Tibial nerve (tissue), 4 donors: Measurements from ENCODE around the gene CDH8. TPM values are rescaled to one million over a fixed set of nuclear protein-coding genes. Genes with fewer than 3 reads are reported as not detected.

Experiments
- DNase-seq, 2 donors: peaks; one replicate each; pipeline ENCODE4 v3.0.0-alpha.2; 2019; ENCODE audit warnings: low spot score in 2 of 2
- H3K27ac ChIP-seq, 4 donors: fragments of 200-600 bp; sonication (generic) in 3 of 4; one replicate each; pipeline ENCODE4 v1.5.1; 2017 to 2019; ENCODE audit warnings: mild to moderate bottlenecking in 1 of 4
- H3K27me3 ChIP-seq, 2 donors: fragments of 200-600 bp; sonication (generic) in 1 of 2; one replicate each; pipeline versions ENCODE4 v1.5.1 to v1.6.0; 2017 to 2019
- H3K36me3 ChIP-seq, 3 donors: fragments of 200-600 bp; sonication (generic); one replicate each; pipeline ENCODE4 v1.5.1; 2018 to 2019
- H3K4me1 ChIP-seq, 4 donors: fragments of 200-600 bp; sonication (generic) in 3 of 4; one replicate each; pipeline ENCODE4 v1.5.1; 2017 to 2019
- H3K4me3 ChIP-seq, 4 donors: fragments of 200-600 bp; sonication (generic) in 3 of 4; one replicate each; pipeline ENCODE4 v1.5.1; 2017 to 2019; ENCODE audit warnings: mild to moderate bottlenecking in 1 of 4, moderate library complexity in 1 of 4
- H3K9me3 ChIP-seq, 4 donors: fragments of 200-600 bp; sonication (generic) in 3 of 4; one replicate each; pipeline ENCODE4 v1.5.1; 2017 to 2019
- EP300 ChIP-seq, 2 donors: sonication (generic); formaldehyde crosslinking; IDR thresholded peaks; one replicate each; pipeline ENCODE4 v1.6.1; 2017; ENCODE audit warnings: antibody characterized with exemption in 2 of 2, mild to moderate bottlenecking in 1 of 2
- POLR2A ChIP-seq, 2 donors: fragments of 450-650 bp; IDR thresholded peaks; one replicate each; pipeline ENCODE4 v1.6.1; 2017; ENCODE audit warnings: antibody characterized with exemption in 2 of 2, mild to moderate bottlenecking in 2 of 2, moderate library complexity in 2 of 2
- WGBS, 2 donors: methylation state at CpG; one replicate each; pipeline ENCODE4 v1.1.5; 2018; 5-methylcytosine and 5-hydroxymethylcytosine counted together
- total RNA-seq, 4 donors: library from RNA; depleted of rRNA; stranded (reverse); fragments of >200 nt; gene quantifications; one replicate each; pipeline ENCODE4 v1.1.0, GENCODE V29; 2016
- TF ChIP-seq, protein P1 (sequence below), 5 experiments: fragments of 200-600 bp in 3 of 5; fragments of 450-650 bp in 2 of 5; sonication (generic) in 3 of 5; IDR thresholded peaks; one replicate each; pipeline ENCODE4 v1.5.1; 2016 to 2019; ENCODE audit warnings: antibody characterized with exemption in 5 of 5, mild to moderate bottlenecking in 3 of 5, moderate library complexity in 2 of 5

Gene CDH8
- total RNA-seq, 4 donors from 2014 or later = 0.22 TPM; not detected in 3

DNA sequence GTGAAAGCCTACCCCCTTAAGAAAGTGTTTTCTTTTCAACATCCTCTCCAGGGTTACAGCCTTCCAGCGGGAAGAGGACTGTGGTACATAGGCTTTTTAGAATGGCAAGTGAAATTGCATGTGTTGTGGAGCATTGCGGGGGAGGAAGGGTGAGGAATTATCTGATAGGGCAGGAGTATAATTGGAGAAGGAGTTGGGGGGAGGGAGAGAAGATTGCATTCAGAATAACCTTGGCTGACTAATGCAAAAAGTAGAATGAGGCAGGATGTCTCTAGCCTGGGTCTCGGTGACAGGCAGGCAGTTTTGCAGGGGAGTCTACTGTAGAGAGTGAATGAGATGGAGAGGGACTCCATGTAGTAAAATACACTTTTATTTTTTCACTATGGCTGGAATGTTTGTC lies 2.4 kb upstream of the CDH8 start:
- Histone ChIP-seq H3K9me3 (no peaks in the 10 kb centered on the region), H3K36me3 (no peaks in the 10 kb centered on the region), H3K4me3 (no peak overlapping the region), H3K4me1 (peaks cover 0 to 28% (median 0%) of the 10 kb centered on the region in 4 donors), H3K27ac (no peak overlapping the region), H3K27me3 (peaks cover 0 to 62% of the 10 kb centered on the region in 2 donors)
- WGBS, 2 donors = 35 to 43% methylated on average over 3 of the region's 3 CpGs
- no peak for TF ChIP-seq EP300 (IDR thresholded peaks at IDR 0.05)
- TF ChIP-seq, protein P1, sequence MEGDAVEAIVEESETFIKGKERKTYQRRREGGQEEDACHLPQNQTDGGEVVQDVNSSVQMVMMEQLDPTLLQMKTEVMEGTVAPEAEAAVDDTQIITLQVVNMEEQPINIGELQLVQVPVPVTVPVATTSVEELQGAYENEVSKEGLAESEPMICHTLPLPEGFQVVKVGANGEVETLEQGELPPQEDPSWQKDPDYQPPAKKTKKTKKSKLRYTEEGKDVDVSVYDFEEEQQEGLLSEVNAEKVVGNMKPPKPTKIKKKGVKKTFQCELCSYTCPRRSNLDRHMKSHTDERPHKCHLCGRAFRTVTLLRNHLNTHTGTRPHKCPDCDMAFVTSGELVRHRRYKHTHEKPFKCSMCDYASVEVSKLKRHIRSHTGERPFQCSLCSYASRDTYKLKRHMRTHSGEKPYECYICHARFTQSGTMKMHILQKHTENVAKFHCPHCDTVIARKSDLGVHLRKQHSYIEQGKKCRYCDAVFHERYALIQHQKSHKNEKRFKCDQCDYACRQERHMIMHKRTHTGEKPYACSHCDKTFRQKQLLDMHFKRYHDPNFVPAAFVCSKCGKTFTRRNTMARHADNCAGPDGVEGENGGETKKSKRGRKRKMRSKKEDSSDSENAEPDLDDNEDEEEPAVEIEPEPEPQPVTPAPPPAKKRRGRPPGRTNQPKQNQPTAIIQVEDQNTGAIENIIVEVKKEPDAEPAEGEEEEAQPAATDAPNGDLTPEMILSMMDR (IDR thresholded peaks at IDR 0.05) = no peak
- no peak for TF ChIP-seq POLR2A (IDR thresholded peaks at IDR 0.05)
- DNase-seq = no peak

DNA sequence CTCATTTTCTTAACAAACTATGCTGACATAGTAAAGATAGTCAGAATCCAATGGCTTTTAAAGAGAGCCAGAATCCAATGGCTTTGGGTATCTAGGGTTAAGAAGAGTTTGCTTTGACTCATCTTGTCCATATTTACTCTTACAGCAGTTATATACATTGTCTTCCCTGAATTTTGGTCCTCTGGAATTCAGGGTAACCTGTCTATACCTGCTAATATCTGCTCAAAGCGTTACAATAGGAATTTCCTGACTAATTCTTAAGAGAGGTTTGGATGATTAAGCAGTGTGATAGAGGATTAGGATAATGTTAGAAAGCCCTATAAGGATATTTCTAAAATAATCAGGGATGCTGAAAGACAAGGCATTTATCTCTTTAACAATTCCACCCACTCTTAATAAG lies 2.0 kb upstream of the CDH8 start:
- H3K27ac ChIP-seq = no peak overlapping the region
- peaks cover 0 to 66% of the 10 kb centered on the region in 2 donors for H3K27me3 ChIP-seq
- TF ChIP-seq POLR2A (IDR thresholded peaks at IDR 0.05) = no peak
- no peak for TF ChIP-seq EP300 (IDR thresholded peaks at IDR 0.05)
- TF ChIP-seq, protein P1 (IDR thresholded peaks at IDR 0.05) = no peak
- DNase-seq = no peak
- H3K4me1 ChIP-seq = peaks cover 0 to 28% (median 0%) of the 10 kb centered on the region in 4 donors
- H3K9me3 ChIP-seq = no peaks in the 10 kb centered on the region
- WGBS, 2 donors = 58 to 70% methylated on average over 1 of the region's 1 CpG
- no peak overlapping the region for H3K4me3 ChIP-seq
- no peaks in the 10 kb centered on the region for H3K36me3 ChIP-seq

DNA sequence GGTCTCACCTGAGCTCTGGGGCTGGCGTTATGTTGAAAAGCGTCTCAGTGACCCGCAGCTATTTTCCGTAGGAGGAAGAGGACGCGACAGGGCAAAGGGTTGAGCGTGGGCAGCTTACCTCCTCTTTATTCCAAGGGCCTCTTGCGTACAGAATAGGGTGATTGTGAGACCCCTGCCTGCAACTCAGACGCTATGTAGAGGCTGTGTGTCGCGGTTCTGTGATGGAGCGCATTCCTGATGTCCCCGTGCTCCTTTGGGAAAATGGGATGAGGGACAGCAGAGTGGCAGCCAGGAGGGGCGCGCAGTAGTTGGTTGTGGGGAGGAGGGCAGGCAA lies 531 bp upstream of the CDH8 start:
- Histone ChIP-seq H3K27me3 (peaks cover 0 to 71% of the 10 kb centered on the region in 2 donors), H3K36me3 (no peaks in the 10 kb centered on the region), H3K9me3 (no peaks in the 10 kb centered on the region), H3K27ac (no peak overlapping the region), H3K4me3 (no peak overlapping the region), H3K4me1 (peaks cover 0 to 28% (median 0%) of the 10 kb centered on the region in 4 donors)
- no peak for DNase-seq
- TF ChIP-seq, protein P1 (IDR thresholded peaks at IDR 0.05) = no peak
- TF ChIP-seq POLR2A (IDR thresholded peaks at IDR 0.05) (no peak), EP300 (IDR thresholded peaks at IDR 0.05) (no peak)
- WGBS, 2 donors = 9 to 12% methylated on average over 8 to 15 of the region's 15 CpGs

DNA sequence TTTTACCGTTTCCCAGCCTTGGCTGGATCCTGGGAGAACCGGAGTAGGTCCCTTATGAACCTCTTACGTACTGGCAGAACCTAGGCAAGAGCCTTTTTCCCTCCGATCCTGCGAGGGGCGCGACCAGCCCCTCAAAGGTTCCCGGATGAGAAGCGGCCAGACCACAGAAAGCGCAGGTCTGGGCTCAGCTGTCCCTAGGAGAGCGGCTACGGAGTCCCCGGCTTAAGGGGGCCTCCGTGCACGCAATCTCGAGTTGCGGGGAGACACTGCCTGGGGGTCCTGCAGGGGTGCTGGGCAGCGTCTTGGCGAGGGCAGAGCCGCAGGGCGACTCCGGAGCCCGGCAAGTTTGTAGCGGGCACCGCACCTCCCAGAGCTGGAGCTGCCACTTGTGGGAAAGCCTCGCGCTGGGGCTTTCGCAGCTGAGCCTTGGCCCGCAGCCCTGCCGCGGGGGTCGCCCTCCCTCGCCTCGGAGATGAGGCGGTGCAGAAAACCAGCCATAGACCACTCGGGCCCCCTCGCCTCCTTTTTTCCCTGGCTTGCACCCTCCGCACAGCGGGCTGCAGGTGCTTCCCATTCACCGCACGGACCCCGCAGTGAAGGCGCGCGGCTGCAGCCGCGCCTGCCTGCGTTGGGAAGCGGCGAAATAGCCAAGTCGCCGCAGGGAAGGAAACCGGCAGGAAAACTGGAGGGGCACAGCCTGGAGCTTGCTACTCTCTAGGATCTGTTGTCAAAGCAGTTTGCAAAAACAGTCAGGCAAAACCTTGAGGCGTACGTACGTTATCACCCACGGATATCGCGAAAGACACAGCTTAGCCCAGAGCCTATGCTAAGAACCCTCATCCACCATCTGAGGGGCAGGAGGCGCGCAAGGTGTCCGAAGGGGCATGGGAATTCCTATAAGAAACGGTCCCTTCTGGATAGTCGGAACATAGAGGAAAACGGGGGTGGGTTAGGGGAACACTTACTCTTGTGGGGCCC lies 834 bp downstream of the CDH8 start:
- H3K4me1 ChIP-seq = peaks cover 0 to 28% (median 0%) of the 10 kb centered on the region in 4 donors
- DNase-seq = no peak
- TF ChIP-seq EP300 (IDR thresholded peaks at IDR 0.05) = no peak
- TF ChIP-seq, protein P1 (IDR thresholded peaks at IDR 0.05) = no peak
- no peak for TF ChIP-seq POLR2A (IDR thresholded peaks at IDR 0.05)
- WGBS, 2 donors = 1 to 5% methylated on average over 44 of the region's 65 CpGs
- H3K4me3 ChIP-seq = peak overlapping the region in 3 of 4 donors; percentile 11 to 41 (median 19)
- H3K27me3 ChIP-seq = peaks cover 0 to 70% of the 10 kb centered on the region in 2 donors
- no peak overlapping the region for H3K27ac ChIP-seq
- H3K36me3 ChIP-seq = no peaks in the 10 kb centered on the region
- H3K9me3 ChIP-seq = no peaks in the 10 kb centered on the region
